HEK293 (cell line): ENCODE measurements around the gene AP2M1.

ENCODE experiments used
- CTCF ChIP-seq: fragments of 450-650 bp; formaldehyde crosslinking; IDR thresholded peaks from 2 replicates; pipeline ENCODE4 v1.5.1; 2016; ENCODE audit warnings: missing biosample characterization, missing genetic modification characterization
- EGR2 ChIP-seq: fragments of 450-650 bp; formaldehyde crosslinking; IDR thresholded peaks from 2 replicates; pipeline ENCODE4 v1.5.1; 2016; ENCODE audit warnings: low read depth, missing biosample characterization, missing genetic modification characterization
- GLI4 ChIP-seq: fragments of 450-650 bp; formaldehyde crosslinking; IDR thresholded peaks from 2 replicates; pipeline ENCODE4 v1.5.1; 2016; ENCODE audit warnings: missing biosample characterization, missing genetic modification characterization
- HOXA7 ChIP-seq: sonication (generic); formaldehyde crosslinking; IDR thresholded peaks from 2 replicates; pipeline ENCODE4 v1.8.1; 2022; ENCODE audit warnings: missing genetic modification reagents, borderline replicate concordance
- IKZF3 ChIP-seq: fragments of 450-650 bp; IDR thresholded peaks from 2 replicates; pipeline ENCODE4 v1.5.0; 2018; ENCODE audit warnings: missing biosample characterization, mild to moderate bottlenecking, missing genetic modification characterization, moderate library complexity
- KLF1 ChIP-seq: fragments of 450-650 bp; formaldehyde crosslinking; IDR thresholded peaks from 2 replicates; pipeline ENCODE4 v1.5.1; 2016; ENCODE audit warnings: missing biosample characterization, missing genetic modification characterization
- KLF9 ChIP-seq: fragments of 450-650 bp; formaldehyde crosslinking; IDR thresholded peaks from 2 replicates; pipeline ENCODE4 v1.5.1; 2016; ENCODE audit warnings: missing biosample characterization, missing genetic modification characterization, low read depth
- MYNN ChIP-seq: fragments of 450-650 bp; formaldehyde crosslinking; IDR thresholded peaks from 2 replicates; pipeline ENCODE4 v1.5.1; 2016; ENCODE audit warnings: missing biosample characterization, missing genetic modification characterization, borderline replicate concordance
- MZF1 ChIP-seq: fragments of 450-650 bp; formaldehyde crosslinking; IDR thresholded peaks from 2 replicates; pipeline ENCODE4 v1.5.1; 2017; ENCODE audit warnings: missing biosample characterization, missing genetic modification characterization, borderline replicate concordance
- OSR2 ChIP-seq: fragments of 450-650 bp; formaldehyde crosslinking; IDR thresholded peaks from 2 replicates; pipeline ENCODE4 v1.5.1; 2016; ENCODE audit warnings: missing biosample characterization, missing genetic modification characterization
- PBX3 ChIP-seq: sonication (generic); formaldehyde crosslinking; IDR thresholded peaks from 2 replicates; pipeline ENCODE4 v1.8.1; 2022; ENCODE audit warnings: mild to moderate bottlenecking, moderate library complexity, missing genetic modification reagents
- SP2 ChIP-seq: fragments of 450-650 bp; formaldehyde crosslinking; IDR thresholded peaks from 2 replicates; pipeline ENCODE4 v1.5.1; 2016; ENCODE audit warnings: missing biosample characterization, missing genetic modification characterization
- SP7 ChIP-seq: fragments of 450-650 bp; formaldehyde crosslinking; IDR thresholded peaks from 2 replicates; pipeline ENCODE4 v1.5.1; 2016; ENCODE audit warnings: missing biosample characterization, missing genetic modification characterization
- TCF7L2 ChIP-seq: IDR thresholded peaks from 2 replicates; pipeline ENCODE4 v1.6.1; 2011; ENCODE audit warnings: low read depth, mild to moderate bottlenecking, inconsistent platforms, low read length, moderate library complexity, borderline replicate concordance
- TRIM28 ChIP-seq: IDR thresholded peaks from 2 replicates; pipeline ENCODE4 v1.6.1; 2011; ENCODE audit warnings: low read length, control low read depth, borderline replicate concordance
- ZBTB1 ChIP-seq: fragments of 450-650 bp; formaldehyde crosslinking; IDR thresholded peaks from 2 replicates; pipeline ENCODE4 v1.5.1; 2016; ENCODE audit warnings: missing biosample characterization, missing genetic modification characterization
- ZBTB11 ChIP-seq: fragments of 450-650 bp; formaldehyde crosslinking; conservative IDR thresholded peaks from 2 replicates; pipeline ENCODE4 v1.5.1; 2016; ENCODE audit warnings: low read depth, missing biosample characterization, missing genetic modification characterization
- ZBTB7A ChIP-seq: fragments of 450-650 bp; formaldehyde crosslinking; IDR thresholded peaks from 2 replicates; pipeline ENCODE4 v1.5.1; 2016; ENCODE audit warnings: low read depth, missing biosample characterization, missing genetic modification characterization
- ZNF133 ChIP-seq: fragments of 450-650 bp; formaldehyde crosslinking; IDR thresholded peaks from 2 replicates; pipeline ENCODE4 v1.5.1; 2016; ENCODE audit warnings: missing biosample characterization, missing genetic modification characterization
- ZNF155 ChIP-seq: fragments of 450-650 bp; formaldehyde crosslinking; IDR thresholded peaks from 2 replicates; pipeline ENCODE4 v1.5.1; 2016; ENCODE audit warnings: missing biosample characterization, missing genetic modification characterization
- ZNF16 ChIP-seq: fragments of 450-650 bp; formaldehyde crosslinking; IDR thresholded peaks from 2 replicates; pipeline ENCODE4 v1.5.1; 2016; ENCODE audit warnings: low read depth, missing biosample characterization, missing genetic modification characterization
- ZNF175 ChIP-seq: fragments of 450-650 bp; formaldehyde crosslinking; IDR thresholded peaks from 2 replicates; pipeline ENCODE4 v1.5.1; 2016; ENCODE audit warnings: missing biosample characterization, missing genetic modification characterization
- ZNF23 ChIP-seq: fragments of 450-650 bp; formaldehyde crosslinking; IDR thresholded peaks from 2 replicates; pipeline ENCODE4 v1.5.1; 2016; ENCODE audit warnings: missing biosample characterization, missing genetic modification characterization, borderline replicate concordance
- ZNF433 ChIP-seq: fragments of 450-650 bp; formaldehyde crosslinking; IDR thresholded peaks from 2 replicates; pipeline ENCODE4 v1.5.1; 2016; ENCODE audit warnings: missing biosample characterization, missing genetic modification characterization, low read depth
- ZNF473 ChIP-seq: fragments of 450-650 bp; formaldehyde crosslinking; IDR thresholded peaks from 2 replicates; pipeline ENCODE4 v1.5.1; 2017; ENCODE audit warnings: missing biosample characterization, missing genetic modification characterization
- ZNF514 ChIP-seq: fragments of 450-650 bp; formaldehyde crosslinking; IDR thresholded peaks from 2 replicates; pipeline ENCODE4 v1.5.1; 2016; ENCODE audit warnings: missing biosample characterization, missing genetic modification characterization
- ZNF530 ChIP-seq: fragments of 450-650 bp; formaldehyde crosslinking; IDR thresholded peaks from 2 replicates; pipeline ENCODE4 v1.5.1; 2016; ENCODE audit warnings: low read depth, missing biosample characterization, missing genetic modification characterization
- ZNF544 ChIP-seq: fragments of 450-650 bp; formaldehyde crosslinking; IDR thresholded peaks from 2 replicates; pipeline ENCODE4 v1.5.0; 2017; ENCODE audit warnings: missing biosample characterization, missing genetic modification characterization
- ZNF654 ChIP-seq: fragments of 450-650 bp; formaldehyde crosslinking; IDR thresholded peaks from 2 replicates; pipeline ENCODE4 v1.5.1; 2016; ENCODE audit warnings: low read depth, missing biosample characterization, missing genetic modification characterization
- ZNF660 ChIP-seq: fragments of 450-650 bp; IDR thresholded peaks from 2 replicates; pipeline ENCODE4 v1.5.1; 2018; ENCODE audit warnings: missing biosample characterization, mild to moderate bottlenecking, missing genetic modification characterization
- ZNF664 ChIP-seq: fragments of 450-650 bp; formaldehyde crosslinking; IDR thresholded peaks from 2 replicates; pipeline ENCODE4 v1.5.1; 2016; ENCODE audit warnings: missing biosample characterization, missing genetic modification characterization
- ZNF843 ChIP-seq: fragments of 450-650 bp; formaldehyde crosslinking; IDR thresholded peaks from 2 replicates; pipeline ENCODE4 v1.5.1; 2016; ENCODE audit warnings: missing biosample characterization, missing genetic modification characterization
- TF ChIP-seq, protein P1 (sequence below): fragments of 450-650 bp; formaldehyde crosslinking; IDR thresholded peaks from 2 replicates; pipeline ENCODE4 v1.5.1; 2016; ENCODE audit warnings: missing biosample characterization, missing genetic modification characterization
- TF ChIP-seq, protein P2 (sequence below): fragments of 450-650 bp; formaldehyde crosslinking; IDR thresholded peaks from 2 replicates; pipeline ENCODE4 v1.5.1; 2016; ENCODE audit warnings: missing biosample characterization, missing genetic modification characterization

AP2M1 gene

DNA sequence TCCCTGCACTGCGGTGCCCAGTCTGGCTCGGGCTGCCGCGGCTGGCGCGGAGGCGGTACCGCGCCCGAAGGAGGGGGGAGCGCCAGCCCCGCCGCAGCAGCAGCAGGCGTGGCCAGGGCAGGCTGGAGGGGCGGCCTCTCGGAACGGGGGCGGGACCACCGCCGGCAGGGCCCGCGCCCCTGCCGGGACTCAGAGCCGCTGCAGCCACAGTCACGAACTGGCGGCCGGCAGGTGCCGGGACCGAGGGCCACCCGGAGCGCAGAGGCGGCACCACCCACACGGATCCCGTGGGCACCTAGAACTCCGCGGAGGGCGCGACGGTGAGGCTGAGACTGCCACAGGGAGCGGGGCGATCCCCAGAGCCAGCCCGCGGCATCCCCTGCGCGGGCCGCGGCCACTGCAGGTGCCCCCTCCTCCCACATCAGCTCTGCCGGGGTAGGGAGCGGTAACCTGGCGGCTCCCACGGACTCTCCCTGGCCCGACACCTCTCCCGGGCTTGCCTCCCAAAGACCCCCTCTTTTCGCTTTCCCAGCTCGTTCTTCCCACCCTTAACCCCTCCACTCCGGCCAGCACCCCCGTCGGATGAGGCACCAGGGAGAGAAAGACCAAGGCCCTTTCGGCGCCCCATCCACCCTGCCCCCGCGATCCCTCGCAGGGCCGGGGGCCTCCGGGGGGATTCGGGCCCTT lies 54.9 kb downstream of the AP2M1 start, which contains the start of gene VWA5B2 (continued):
- TF ChIP-seq ZNF514 (tag by site-specific recombination) = no peak
- TF ChIP-seq SP2 (tag by site-specific recombination) = peak; percentile 45
- TF ChIP-seq SP7 (tag by site-specific recombination) = peak; percentile 72
- no peak for TF ChIP-seq ZNF530
- no peak for TF ChIP-seq ZNF664 (tag by site-specific recombination)
- TF ChIP-seq EGR2 (tag by site-specific recombination) = peak; percentile 75
- no peak for TF ChIP-seq ZNF544
- TF ChIP-seq, protein P1, sequence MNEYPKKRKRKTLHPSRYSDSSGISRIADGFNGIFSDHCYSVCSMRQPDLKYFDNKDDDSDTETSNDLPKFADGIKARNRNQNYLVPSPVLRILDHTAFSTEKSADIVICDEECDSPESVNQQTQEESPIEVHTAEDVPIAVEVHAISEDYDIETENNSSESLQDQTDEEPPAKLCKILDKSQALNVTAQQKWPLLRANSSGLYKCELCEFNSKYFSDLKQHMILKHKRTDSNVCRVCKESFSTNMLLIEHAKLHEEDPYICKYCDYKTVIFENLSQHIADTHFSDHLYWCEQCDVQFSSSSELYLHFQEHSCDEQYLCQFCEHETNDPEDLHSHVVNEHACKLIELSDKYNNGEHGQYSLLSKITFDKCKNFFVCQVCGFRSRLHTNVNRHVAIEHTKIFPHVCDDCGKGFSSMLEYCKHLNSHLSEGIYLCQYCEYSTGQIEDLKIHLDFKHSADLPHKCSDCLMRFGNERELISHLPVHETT = no peak
- TF ChIP-seq KLF9 = peak; percentile 55; the same call in 1 of the 2 replicates
- no peak for TF ChIP-seq MYNN
- no peak for TF ChIP-seq TRIM28
- no peak for TF ChIP-seq ZNF23 (tag by site-specific recombination)
- TF ChIP-seq, protein P2, sequence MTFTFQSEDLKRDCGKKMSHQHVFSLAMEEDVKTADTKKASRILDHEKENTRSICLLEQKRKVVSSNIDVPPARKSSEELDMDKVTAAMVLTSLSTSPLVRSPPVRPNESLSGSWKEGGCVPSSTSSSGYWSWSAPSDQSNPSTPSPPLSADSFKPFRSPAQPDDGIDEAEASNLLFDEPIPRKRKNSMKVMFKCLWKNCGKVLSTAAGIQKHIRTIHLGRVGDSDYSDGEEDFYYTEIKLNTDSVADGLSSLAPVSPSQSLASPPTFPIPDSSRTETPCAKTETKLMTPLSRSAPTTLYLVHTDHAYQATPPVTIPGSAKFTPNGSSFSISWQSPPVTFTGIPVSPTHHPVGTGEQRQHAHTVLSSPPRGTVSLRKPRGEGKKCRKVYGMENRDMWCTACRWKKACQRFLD = no peak
- TF ChIP-seq TCF7L2 = no peak
- no peak for TF ChIP-seq OSR2
- TF ChIP-seq ZNF473 (tag by site-specific recombination) = no peak
- TF ChIP-seq KLF1 = no peak
- peak; percentile 68; the same call in 1 of the 2 replicates for TF ChIP-seq ZNF660
- no peak for TF ChIP-seq HOXA7 (CRISPR knock-in tag)
- no peak for TF ChIP-seq ZNF16 (tag by site-specific recombination)
- TF ChIP-seq GLI4 (tag by site-specific recombination) = no peak
- no peak for TF ChIP-seq ZNF654 (tag by site-specific recombination)
- TF ChIP-seq MZF1 = no peak
- no peak for TF ChIP-seq CTCF (tag by site-specific recombination)
- no peak for TF ChIP-seq IKZF3 (tag by site-specific recombination)
- 0 out of 2 replicates have a peak, but pooled peaks have one; percentile 34 for TF ChIP-seq PBX3 (CRISPR knock-in tag)
- TF ChIP-seq ZBTB11 (tag by site-specific recombination) = 0 out of 2 replicates have a peak, but pooled peaks have one; percentile 14
- peak; percentile 17; the same call in 1 of the 2 replicates for TF ChIP-seq ZBTB7A (tag by site-specific recombination)
- TF ChIP-seq ZNF155 (tag by site-specific recombination) = no peak
- TF ChIP-seq ZBTB1 (tag by site-specific recombination) = no peak
- no peak for TF ChIP-seq ZNF133 (tag by site-specific recombination)
- no peak for TF ChIP-seq ZNF175 (tag by site-specific recombination)
- no peak for TF ChIP-seq ZNF433 (tag by site-specific recombination)
- TF ChIP-seq ZNF843 (tag by site-specific recombination) = no peak
